Kidney epithelial cell (primary cell): ENCODE data around the gene SNCA. TPM values are rescaled to one million over a fixed set of nuclear protein-coding genes. Genes with fewer than 3 reads are reported as not detected.
A peak's percentile ranks its signal among the peaks of the same experiment; 100 is the strongest.

Source experiments
- DNase-seq: peaks from one replicate; pipeline ENCODE4 v3.0.0-alpha.2; 2010; ENCODE audit warnings: low read depth
- H3K27me3 ChIP-seq: 2 replicates; pipeline ENCODE4 v1.6.0; 2011; ENCODE audit warnings: low read length; ENCODE audit not compliant: control insufficient read depth, insufficient read depth
- H3K36me3 ChIP-seq: 2 replicates; pipeline ENCODE4 v1.5.1; 2011; ENCODE audit warnings: low read length; ENCODE audit not compliant: control insufficient read depth, insufficient read depth
- H3K4me3 ChIP-seq: 2 replicates; pipeline ENCODE4 v1.5.1; 2011; ENCODE audit warnings: low read depth, mild to moderate bottlenecking, control low read depth, low read length
- total RNA-seq: library from RNA; depleted of rRNA; stranded (reverse); fragments of >200 nt; gene quantifications from 2 replicates; pipeline ENCODE4 v1.2.3, GENCODE V29; 2015
- TF ChIP-seq, protein P1 (sequence below): IDR thresholded peaks from 2 replicates; pipeline ENCODE4 v1.5.1; 2011; ENCODE audit warnings: mild to moderate bottlenecking, moderate library complexity, low read length, control low read depth, inconsistent platforms; ENCODE audit not compliant: insufficient read depth, poor library complexity, severe bottlenecking

SNCA gene
- total RNA-seq, 1 donor from 2014 or later: 8.7 TPM

DNA sequence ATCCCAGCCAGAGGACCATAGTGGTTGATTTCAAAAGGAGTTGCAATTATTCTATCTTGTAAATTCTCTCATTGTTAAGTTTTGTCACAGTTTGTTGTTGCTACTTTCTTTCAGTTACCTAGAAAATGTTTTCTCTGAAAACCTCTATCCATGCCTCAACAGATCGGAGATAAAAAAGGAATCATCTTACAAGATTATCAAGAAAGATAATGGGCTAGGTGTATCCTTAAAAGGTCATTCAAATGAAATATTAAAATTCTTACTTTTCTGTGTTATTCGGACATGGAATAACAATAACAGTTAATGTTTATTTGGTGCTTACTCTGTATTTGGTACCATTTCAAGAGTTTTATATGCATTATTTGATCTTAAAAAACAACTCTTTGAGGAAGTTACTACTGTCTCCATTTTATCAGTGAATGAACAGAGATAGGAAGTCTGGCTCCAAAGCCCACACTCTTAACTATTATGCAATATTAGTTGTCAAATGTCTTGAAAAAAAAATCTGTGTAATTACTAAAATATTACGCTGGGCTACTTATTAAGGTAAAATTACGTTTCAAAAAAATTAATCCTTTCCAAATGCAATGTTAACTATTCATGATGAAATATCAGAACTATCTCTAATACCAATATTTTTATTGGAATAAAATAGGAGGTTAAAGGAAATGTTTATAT is 97.5 kb downstream of the SNCA start:
- TF ChIP-seq, protein P1, sequence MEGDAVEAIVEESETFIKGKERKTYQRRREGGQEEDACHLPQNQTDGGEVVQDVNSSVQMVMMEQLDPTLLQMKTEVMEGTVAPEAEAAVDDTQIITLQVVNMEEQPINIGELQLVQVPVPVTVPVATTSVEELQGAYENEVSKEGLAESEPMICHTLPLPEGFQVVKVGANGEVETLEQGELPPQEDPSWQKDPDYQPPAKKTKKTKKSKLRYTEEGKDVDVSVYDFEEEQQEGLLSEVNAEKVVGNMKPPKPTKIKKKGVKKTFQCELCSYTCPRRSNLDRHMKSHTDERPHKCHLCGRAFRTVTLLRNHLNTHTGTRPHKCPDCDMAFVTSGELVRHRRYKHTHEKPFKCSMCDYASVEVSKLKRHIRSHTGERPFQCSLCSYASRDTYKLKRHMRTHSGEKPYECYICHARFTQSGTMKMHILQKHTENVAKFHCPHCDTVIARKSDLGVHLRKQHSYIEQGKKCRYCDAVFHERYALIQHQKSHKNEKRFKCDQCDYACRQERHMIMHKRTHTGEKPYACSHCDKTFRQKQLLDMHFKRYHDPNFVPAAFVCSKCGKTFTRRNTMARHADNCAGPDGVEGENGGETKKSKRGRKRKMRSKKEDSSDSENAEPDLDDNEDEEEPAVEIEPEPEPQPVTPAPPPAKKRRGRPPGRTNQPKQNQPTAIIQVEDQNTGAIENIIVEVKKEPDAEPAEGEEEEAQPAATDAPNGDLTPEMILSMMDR: no peak
- no peaks in the 10 kb centered on the region for H3K36me3 ChIP-seq
- no peak overlapping the region for H3K4me3 ChIP-seq
- no peak for DNase-seq
- H3K27me3 ChIP-seq: no peaks in the 10 kb centered on the region

DNA sequence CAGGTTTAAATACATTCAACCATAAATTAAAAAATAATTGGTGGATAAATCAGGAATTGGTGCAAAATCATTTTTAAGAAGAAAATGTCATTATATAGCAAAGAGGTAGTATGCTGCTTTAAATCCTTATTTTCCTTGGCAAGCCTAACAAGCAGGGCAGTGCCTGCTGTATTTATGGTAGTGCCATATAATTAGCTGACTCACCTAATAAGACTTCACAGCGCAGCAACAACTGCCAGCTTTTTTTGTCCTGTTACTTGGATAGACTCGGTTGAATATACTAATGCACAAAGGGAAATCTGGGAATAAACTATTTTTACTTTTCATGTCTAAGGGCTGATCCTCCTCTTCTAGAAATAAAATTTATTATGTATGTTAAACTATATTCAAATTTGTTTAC is 99.1 kb downstream of the SNCA start:
- no peak for DNase-seq
- TF ChIP-seq, protein P1: no peak
- Histone ChIP-seq H3K4me3 (no peak overlapping the region), H3K36me3 (no peaks in the 10 kb centered on the region), H3K27me3 (no peaks in the 10 kb centered on the region)

DNA sequence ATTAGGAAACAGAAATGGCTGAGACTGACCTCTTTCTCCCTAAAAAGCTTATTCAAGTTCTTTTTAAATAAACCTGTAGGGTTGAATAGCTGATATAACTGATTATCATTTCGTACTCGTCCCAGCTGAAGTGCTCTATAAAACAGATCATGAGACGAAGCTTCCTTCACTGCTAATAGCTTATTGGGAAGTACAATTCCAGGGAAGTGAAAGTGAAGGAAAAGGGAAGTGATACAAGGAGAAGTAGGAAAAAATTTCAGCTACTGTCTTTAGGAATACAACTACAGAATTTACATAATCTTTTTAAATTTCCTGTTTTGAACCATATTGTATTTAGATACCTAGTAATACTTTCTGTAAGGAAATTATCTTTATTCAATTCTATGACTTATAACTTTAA is 103.0 kb downstream of the SNCA start:
- no peaks in the 10 kb centered on the region for H3K27me3 ChIP-seq
- H3K36me3 ChIP-seq: no peaks in the 10 kb centered on the region
- no peak overlapping the region for H3K4me3 ChIP-seq
- no peak for DNase-seq
- TF ChIP-seq, protein P1: no peak

- Histone ChIP-seq H3K4me3 (no peak overlapping the region), H3K36me3 (no peaks in the 10 kb centered on the region), H3K27me3 (no peaks in the 10 kb centered on the region)
- TF ChIP-seq, protein P1: no peak
- no peak for DNase-seq
Observed at GRCh38 chr4:89727238-89727637, 109.7 kb downstream of the SNCA start.

GRCh38 chr4:89725268-89725667 is 111.7 kb downstream of the SNCA start:
- Histone ChIP-seq H3K4me3 (no peak overlapping the region), H3K27me3 (no peaks in the 10 kb centered on the region), H3K36me3 (no peaks in the 10 kb centered on the region)
- no peak for DNase-seq
- TF ChIP-seq, protein P1: no peak

GRCh38 chr4:89724716-89725115 is 112.2 kb downstream of the SNCA start:
- Histone ChIP-seq H3K36me3 (no peaks in the 10 kb centered on the region), H3K27me3 (no peaks in the 10 kb centered on the region), H3K4me3 (no peak overlapping the region)
- TF ChIP-seq, protein P1: no peak
- DNase-seq: peak; percentile 23
